Measurements from ENCODE around the gene GTF2H4.
"Not testable (repeated sequence)": the region's sequence is repeated elsewhere in the genome, so short reads cannot be mapped to it uniquely, and the experiment has no call there.

Gene GTF2H4

DNA sequence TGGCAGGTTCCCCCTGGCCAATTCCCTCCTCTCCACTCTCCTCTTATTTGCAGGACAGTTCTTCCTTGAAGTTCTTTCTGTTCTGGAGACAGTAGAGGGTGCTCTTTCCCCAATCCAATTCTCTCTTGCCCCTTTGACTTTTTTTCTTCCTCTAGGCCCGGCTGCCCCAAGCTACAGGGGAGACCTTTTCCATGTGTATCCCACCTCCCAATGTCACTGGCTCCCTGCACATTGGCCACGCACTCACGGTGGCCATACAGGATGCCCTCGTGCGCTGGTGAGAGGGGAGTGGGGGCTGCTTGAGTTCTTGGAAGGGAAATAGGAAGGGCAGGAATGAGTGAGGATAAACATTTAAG is 7.6 kb downstream of the GTF2H4 start:
- Histone ChIP-seq H3K4me1 (ENCODE audit: control insufficient read depth, low read depth, low read length) (peaks cover 6% of the 10 kb centered on the region), H3K27ac (ENCODE audit: low read length) (no peak overlapping the region), H3K9me3 (ENCODE audit: control insufficient read depth, low read depth, low read length) (no peaks in the 10 kb centered on the region), H3K9ac (ENCODE audit: low read length) (no peak overlapping the region), H3K27me3 (ENCODE audit: control insufficient read depth, insufficient read depth, low read length) (no peaks in the 10 kb centered on the region), H3K4me3 (ENCODE audit: low read length) (no peak overlapping the region), H3K36me3 (ENCODE audit: control insufficient read depth, low read depth, low read length) (peaks cover 51% of the 10 kb centered on the region)

DNA sequence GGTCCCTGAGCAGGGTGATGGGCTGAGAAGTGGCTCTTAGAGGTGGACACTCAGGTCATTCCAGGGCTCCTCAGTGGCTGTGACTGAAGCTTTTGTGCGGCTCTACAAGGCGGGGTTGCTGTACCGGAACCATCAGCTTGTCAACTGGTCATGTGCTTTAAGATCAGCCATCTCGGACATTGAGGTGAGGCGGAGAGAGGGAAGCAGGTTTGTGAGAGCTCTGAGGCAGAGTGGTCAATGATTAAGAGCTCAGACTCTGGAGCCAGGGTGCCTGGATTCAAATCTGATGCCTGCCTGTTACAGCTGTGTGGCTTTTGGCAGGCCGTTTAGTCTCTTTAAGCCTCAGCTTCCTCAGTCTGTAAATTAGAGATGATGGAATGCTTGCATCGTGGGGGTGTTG is 9.0 kb downstream of the GTF2H4 start:
- no peaks in the 10 kb centered on the region for H3K27me3 ChIP-seq (ENCODE audit: control insufficient read depth, insufficient read depth, low read length)
- peaks cover 6% of the 10 kb centered on the region for H3K4me1 ChIP-seq (ENCODE audit: control insufficient read depth, low read depth, low read length)
- H3K9me3 ChIP-seq (ENCODE audit: control insufficient read depth, low read depth, low read length): no peaks in the 10 kb centered on the region
- H3K4me3 ChIP-seq (ENCODE audit: low read length): no peak overlapping the region
- peaks cover 45% of the 10 kb centered on the region for H3K36me3 ChIP-seq (ENCODE audit: control insufficient read depth, low read depth, low read length)
- no peak overlapping the region for H3K9ac ChIP-seq (ENCODE audit: low read length)
- H3K27ac ChIP-seq (ENCODE audit: low read length): no peak overlapping the region

DNA sequence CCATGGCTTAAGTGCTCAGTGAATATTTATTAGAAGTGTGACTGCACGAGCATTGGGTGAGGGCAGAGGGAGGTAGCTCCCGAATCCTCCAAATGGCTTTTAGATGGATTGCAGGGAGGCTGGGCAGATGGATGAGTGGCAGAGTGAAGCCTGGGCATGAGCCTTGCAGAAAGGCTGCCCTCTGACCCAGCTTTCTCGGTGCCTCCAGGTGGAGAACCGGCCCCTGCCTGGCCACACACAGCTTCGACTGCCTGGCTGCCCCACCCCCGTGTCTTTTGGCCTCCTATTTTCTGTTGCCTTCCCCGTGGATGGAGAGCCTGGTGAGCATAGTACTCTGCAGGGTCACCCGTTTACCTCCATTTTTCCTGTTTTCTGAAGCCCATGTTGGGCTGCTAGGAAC is 9.5 kb downstream of the GTF2H4 start:
- H3K36me3 ChIP-seq (ENCODE audit: control insufficient read depth, low read depth, low read length): peaks cover 47% of the 10 kb centered on the region
- H3K4me3 ChIP-seq (ENCODE audit: low read length): no peak overlapping the region
- no peaks in the 10 kb centered on the region for H3K9me3 ChIP-seq (ENCODE audit: control insufficient read depth, low read depth, low read length)
- no peak overlapping the region for H3K9ac ChIP-seq (ENCODE audit: low read length)
- H3K4me1 ChIP-seq (ENCODE audit: control insufficient read depth, low read depth, low read length): peaks cover 6% of the 10 kb centered on the region
- H3K27me3 ChIP-seq (ENCODE audit: control insufficient read depth, insufficient read depth, low read length): no peaks in the 10 kb centered on the region
- H3K27ac ChIP-seq (ENCODE audit: low read length): no peak overlapping the region

DNA sequence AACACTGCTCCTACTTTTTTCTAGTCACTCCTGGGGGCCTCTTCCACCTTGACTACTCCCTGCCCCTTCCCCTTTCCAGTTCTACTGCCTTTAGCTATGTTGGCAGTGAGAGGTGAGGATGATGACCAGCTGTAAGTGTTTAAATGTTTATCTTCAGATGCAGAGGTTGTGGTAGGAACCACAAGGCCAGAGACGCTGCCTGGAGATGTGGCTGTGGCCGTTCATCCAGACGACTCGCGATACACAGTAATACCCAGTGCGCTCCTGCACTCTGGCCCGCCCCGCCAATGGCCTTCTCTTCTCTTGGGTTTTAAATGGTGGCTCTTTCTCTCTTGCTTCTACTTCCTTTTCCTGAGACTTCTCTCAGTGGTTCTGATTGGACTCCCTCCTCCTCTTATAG is 10.7 kb downstream of the GTF2H4 start:
- peaks cover 55% of the 10 kb centered on the region for H3K36me3 ChIP-seq (ENCODE audit: control insufficient read depth, low read depth, low read length)
- no peaks in the 10 kb centered on the region for H3K27me3 ChIP-seq (ENCODE audit: control insufficient read depth, insufficient read depth, low read length)
- no peak overlapping the region for H3K27ac ChIP-seq (ENCODE audit: low read length)
- H3K9ac ChIP-seq (ENCODE audit: low read length): no peak overlapping the region
- H3K4me3 ChIP-seq (ENCODE audit: low read length): no peak overlapping the region
- no peaks in the 10 kb centered on the region for H3K9me3 ChIP-seq (ENCODE audit: control insufficient read depth, low read depth, low read length)
- peaks cover 6% of the 10 kb centered on the region for H3K4me1 ChIP-seq (ENCODE audit: control insufficient read depth, low read depth, low read length)

DNA sequence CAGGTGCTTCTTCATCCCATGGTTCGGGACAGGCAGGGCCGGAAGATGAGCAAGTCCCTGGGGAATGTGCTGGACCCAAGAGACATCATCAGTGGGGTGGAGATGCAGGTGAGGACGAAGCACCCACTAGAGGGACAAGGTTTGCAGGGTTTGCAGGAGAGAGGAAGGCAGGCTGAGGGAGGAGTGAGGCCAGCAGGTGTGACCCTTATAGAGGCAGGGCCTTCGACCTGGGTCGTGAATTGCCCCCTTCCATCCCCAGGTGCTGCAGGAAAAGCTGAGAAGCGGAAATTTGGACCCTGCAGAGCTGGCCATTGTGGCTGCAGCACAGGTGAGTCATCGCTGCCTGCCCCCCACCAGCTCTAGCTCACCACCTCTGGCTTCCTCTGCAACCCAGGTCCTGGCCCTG is 14.4 kb downstream of the GTF2H4 start:
- H3K27ac ChIP-seq (ENCODE audit: low read length): no peak overlapping the region
- H3K36me3 ChIP-seq (ENCODE audit: control insufficient read depth, low read depth, low read length): peaks cover 62% of the 10 kb centered on the region
- no peak overlapping the region for H3K9ac ChIP-seq (ENCODE audit: low read length)

DNA sequence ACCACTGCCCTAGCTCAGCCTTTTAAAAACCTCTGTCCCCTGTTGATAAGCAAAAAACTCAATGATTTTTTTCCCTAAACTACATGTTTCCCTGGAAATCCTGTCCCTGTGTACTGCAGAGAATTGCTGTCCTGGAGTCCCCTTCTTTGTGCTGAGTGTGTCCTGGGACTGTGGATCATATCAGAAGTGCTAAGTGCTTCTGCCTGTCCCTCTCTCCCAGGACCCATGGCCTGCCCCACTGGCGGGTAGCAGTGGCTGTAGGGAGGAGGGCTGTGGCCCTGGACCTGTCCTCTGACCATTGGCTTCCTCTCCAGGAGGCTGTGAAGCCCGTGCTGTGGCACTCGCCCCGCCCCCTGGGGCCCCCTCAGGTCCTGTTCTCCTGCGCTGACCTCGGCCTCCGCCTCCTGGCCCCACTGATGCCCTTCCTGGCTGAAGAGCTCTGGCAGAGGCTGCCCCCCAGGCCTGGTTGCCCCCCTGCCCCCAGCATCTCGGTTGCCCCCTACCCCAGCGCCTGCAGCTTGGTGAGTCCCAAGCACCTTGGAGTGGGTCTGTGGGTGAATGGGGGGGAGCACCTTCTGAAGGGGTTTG is 16.1 kb downstream of the GTF2H4 start:
- H3K27ac ChIP-seq (ENCODE audit: low read length); H3K4me1 ChIP-seq (ENCODE audit: control insufficient read depth, low read depth, low read length); H3K4me3 ChIP-seq (ENCODE audit: low read length); H3K9me3 ChIP-seq (ENCODE audit: control insufficient read depth, low read depth, low read length); H3K27me3 ChIP-seq (ENCODE audit: control insufficient read depth, insufficient read depth, low read length); H3K9ac ChIP-seq (ENCODE audit: low read length): not testable (repeated sequence)
- H3K36me3 ChIP-seq (ENCODE audit: control insufficient read depth, low read depth, low read length): peaks cover 55% of the 10 kb centered on the region

More for the DNA sequence above, 14.4 kb downstream of the GTF2H4 start:
- Histone ChIP-seq H3K27me3 (ENCODE audit: control insufficient read depth, insufficient read depth, low read length) (no peaks in the 10 kb centered on the region), H3K4me1 (ENCODE audit: control insufficient read depth, low read depth, low read length) (no peaks in the 10 kb centered on the region), H3K9me3 (ENCODE audit: control insufficient read depth, low read depth, low read length) (no peaks in the 10 kb centered on the region), H3K4me3 (ENCODE audit: low read length) (no peak overlapping the region)

DNA sequence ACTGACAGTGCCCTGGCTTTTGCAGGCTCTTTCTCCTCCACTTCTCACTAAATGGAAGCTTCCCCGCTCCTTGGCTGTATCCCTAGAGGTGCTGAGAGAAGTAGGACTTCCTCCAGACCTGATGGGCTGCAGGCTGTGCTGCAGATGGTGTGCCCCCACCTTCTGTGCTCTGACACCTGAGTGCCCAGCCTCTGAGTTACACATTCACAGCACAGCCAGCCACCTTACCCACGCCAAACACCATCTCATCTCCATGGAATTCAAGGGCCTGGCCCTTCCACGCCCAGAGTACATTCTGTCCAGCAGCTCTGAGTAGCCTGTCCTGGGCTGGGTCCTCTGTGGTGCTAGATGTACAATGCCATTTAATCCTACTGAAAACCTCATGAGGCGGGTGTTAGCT is 18.6 kb downstream of the GTF2H4 start:
- H3K27me3 ChIP-seq (ENCODE audit: control insufficient read depth, insufficient read depth, low read length): no peaks in the 10 kb centered on the region
- H3K4me1 ChIP-seq (ENCODE audit: control insufficient read depth, low read depth, low read length): no peaks in the 10 kb centered on the region
- no peak overlapping the region for H3K27ac ChIP-seq (ENCODE audit: low read length)
- H3K9ac ChIP-seq (ENCODE audit: low read length): no peak overlapping the region
- H3K36me3 ChIP-seq (ENCODE audit: control insufficient read depth, low read depth, low read length): peaks cover 35% of the 10 kb centered on the region
- H3K9me3 ChIP-seq (ENCODE audit: control insufficient read depth, low read depth, low read length): peaks cover 5% of the 10 kb centered on the region
- no peak overlapping the region for H3K4me3 ChIP-seq (ENCODE audit: low read length)

DNA sequence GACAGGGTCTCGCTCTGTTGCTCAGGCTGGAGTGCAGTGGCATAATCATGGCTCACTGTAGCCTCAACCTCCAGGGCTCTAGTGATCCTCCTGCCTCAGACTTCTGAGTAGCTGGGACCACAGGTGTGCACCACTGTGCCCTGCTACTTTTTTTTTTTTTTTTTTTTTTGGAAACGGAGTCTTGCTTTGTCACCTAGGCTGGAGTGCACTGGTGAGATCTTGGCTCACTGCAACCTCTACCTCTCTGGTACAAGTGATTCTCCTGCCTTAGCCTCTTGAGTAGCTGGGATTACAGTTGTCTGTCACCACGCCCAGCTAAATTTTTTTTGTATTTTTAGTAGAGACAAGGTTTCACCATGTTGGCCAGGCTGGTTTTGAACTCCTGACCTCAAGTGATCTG is 19.1 kb downstream of the GTF2H4 start:
- not testable (repeated sequence) for H3K9me3 ChIP-seq (ENCODE audit: control insufficient read depth, low read depth, low read length); H3K4me3 ChIP-seq (ENCODE audit: low read length); H3K4me1 ChIP-seq (ENCODE audit: control insufficient read depth, low read depth, low read length); H3K27ac ChIP-seq (ENCODE audit: low read length); H3K27me3 ChIP-seq (ENCODE audit: control insufficient read depth, insufficient read depth, low read length); H3K9ac ChIP-seq (ENCODE audit: low read length)
- H3K36me3 ChIP-seq (ENCODE audit: control insufficient read depth, low read depth, low read length): peaks cover 34% of the 10 kb centered on the region

DNA sequence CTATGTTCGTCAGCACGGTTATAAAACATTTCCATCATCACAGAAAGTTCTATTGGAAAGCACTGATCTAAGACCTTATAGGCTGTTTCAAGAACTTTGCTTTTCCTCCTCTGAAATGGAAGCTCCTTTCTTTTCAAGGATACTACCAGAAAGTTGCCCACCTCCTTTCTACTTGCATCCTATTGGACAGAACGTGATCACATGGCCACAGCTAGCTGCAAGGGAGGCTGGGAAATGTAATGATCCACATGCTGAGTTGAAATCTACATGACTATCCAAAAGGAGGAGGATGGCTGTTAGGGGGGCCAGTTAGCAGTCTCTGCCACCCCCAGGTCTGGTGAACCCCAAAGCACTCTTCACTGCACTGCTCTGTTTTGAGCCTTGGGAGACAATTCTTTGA is 20.7 kb downstream of the GTF2H4 start:
- no peaks in the 10 kb centered on the region for H3K27me3 ChIP-seq (ENCODE audit: control insufficient read depth, insufficient read depth, low read length)
- no peaks in the 10 kb centered on the region for H3K4me1 ChIP-seq (ENCODE audit: control insufficient read depth, low read depth, low read length)
- H3K9ac ChIP-seq (ENCODE audit: low read length): no peak overlapping the region
- H3K4me3 ChIP-seq (ENCODE audit: low read length): no peak overlapping the region
- H3K27ac ChIP-seq (ENCODE audit: low read length): no peak overlapping the region
- peaks cover 5% of the 10 kb centered on the region for H3K9me3 ChIP-seq (ENCODE audit: control insufficient read depth, low read depth, low read length)
- peaks cover 20% of the 10 kb centered on the region for H3K36me3 ChIP-seq (ENCODE audit: control insufficient read depth, low read depth, low read length)

DNA sequence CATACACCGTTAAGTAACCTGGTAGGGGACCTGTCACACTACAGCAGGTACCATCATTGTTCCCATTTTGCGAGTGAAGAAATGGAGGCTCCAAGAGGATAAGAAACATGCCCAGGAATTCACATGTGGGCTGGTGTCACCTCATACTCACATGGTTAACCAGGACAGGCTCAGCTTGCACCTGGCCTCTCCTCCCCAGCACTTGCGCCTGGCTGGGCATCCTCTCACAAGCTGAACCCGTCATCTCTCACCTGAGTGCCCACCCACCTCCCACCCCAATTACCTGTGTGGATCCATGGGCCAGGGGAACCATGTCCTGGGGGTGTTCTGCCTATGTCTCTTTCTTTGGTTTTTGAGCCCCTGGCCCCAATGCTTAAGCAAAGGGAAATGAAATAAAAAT is 22.5 kb downstream of the GTF2H4 start:
- H3K4me3 ChIP-seq (ENCODE audit: low read length): no peak overlapping the region
- H3K4me1 ChIP-seq (ENCODE audit: control insufficient read depth, low read depth, low read length): no peaks in the 10 kb centered on the region
- peaks cover 5% of the 10 kb centered on the region for H3K9me3 ChIP-seq (ENCODE audit: control insufficient read depth, low read depth, low read length)
- H3K9ac ChIP-seq (ENCODE audit: low read length): no peak overlapping the region
- no peaks in the 10 kb centered on the region for H3K27me3 ChIP-seq (ENCODE audit: control insufficient read depth, insufficient read depth, low read length)
- peaks cover 15% of the 10 kb centered on the region for H3K36me3 ChIP-seq (ENCODE audit: control insufficient read depth, low read depth, low read length)
- no peak overlapping the region for H3K27ac ChIP-seq (ENCODE audit: low read length)

DNA sequence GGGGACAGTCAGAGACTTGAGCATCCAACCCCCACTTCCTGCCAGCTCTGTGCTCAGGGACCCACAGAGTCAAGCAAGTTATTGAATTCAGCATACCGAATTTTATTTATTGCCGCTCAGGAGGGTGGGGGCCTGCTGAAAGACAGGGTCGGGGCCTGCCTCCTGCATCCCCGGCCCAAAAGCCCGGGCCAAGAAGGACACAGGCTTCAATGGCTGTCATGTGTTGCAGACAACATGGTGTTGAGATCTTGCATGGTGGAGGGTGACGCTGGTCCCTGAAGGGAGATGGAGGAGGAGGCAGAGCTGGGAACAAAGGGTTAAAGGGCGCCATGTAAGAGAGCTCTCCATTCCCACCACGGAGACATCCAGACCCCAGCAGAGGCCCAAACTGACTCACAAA is 23.3 kb downstream of the GTF2H4 start:
- Histone ChIP-seq H3K4me1 (ENCODE audit: control insufficient read depth, low read depth, low read length) (no peaks in the 10 kb centered on the region), H3K9ac (ENCODE audit: low read length) (no peak overlapping the region), H3K27me3 (ENCODE audit: control insufficient read depth, insufficient read depth, low read length) (no peaks in the 10 kb centered on the region), H3K36me3 (ENCODE audit: control insufficient read depth, low read depth, low read length) (peaks cover 7% of the 10 kb centered on the region), H3K27ac (ENCODE audit: low read length) (no peak overlapping the region), H3K9me3 (ENCODE audit: control insufficient read depth, low read depth, low read length) (peaks cover 5% of the 10 kb centered on the region), H3K4me3 (ENCODE audit: low read length) (no peak overlapping the region)

DNA sequence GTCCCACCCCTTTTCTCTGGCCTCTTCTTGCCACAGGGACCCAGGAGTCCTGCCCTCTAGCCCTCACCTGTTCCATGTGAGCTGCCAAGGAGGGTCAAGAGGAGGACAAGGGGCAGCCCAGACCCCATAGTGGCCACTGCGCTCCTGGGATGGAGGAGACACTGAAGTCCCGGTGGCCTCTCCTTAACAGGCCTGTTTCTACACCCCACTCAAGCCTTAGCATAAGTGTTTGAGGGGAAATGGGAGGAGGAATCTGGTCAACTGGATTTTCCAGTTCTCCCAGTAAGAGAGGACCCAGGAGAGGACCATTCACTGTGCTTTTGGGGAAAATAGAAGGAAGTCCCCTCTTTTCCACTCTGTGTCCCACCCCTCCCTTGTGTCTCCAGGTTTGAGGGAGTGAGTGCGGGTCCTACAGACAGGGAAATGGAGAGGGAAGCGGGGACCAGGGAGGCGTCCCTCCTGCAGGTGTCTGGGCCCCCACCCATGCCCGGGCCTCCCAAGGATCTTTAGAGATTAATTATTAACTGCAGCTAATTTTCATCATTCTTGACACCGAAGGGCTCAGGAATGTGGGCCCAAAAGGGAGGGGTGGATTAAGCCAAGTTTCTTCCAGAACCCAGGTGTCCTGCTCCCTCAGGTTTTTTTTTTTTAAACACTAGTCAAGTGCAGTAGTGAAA is 24.1 kb downstream of the GTF2H4 start, which contains the start of gene SFTA2:
Gene SFTA2 (minus strand): TSS at position 202 of the 677 bp plus-strand sequence. CDS start 74 bp downstream, at position 128.
- Histone ChIP-seq H3K27ac (ENCODE audit: low read length) (no peak within 1 kb of the TSS), H3K4me1 (ENCODE audit: control insufficient read depth, low read depth, low read length) (no peaks in the 10 kb centered on the region), H3K4me3 (ENCODE audit: low read length) (no peak within 1 kb of the TSS), H3K9ac (ENCODE audit: low read length) (no peak within 1 kb of the TSS), H3K27me3 (ENCODE audit: control insufficient read depth, insufficient read depth, low read length) (no peaks in the 10 kb centered on the region), H3K9me3 (ENCODE audit: control insufficient read depth, low read depth, low read length) (peaks cover 5% of the 10 kb centered on the region), H3K36me3 (ENCODE audit: control insufficient read depth, low read depth, low read length) (no peaks in the 10 kb centered on the region)

Measured in iPS-18a (cell line).